Brain microvascular endothelial cell (primary cell): ENCODE data around the gene DNAH17.

Experiments
- DNase-seq: peaks from one replicate; pipeline ENCODE4 v3.0.0-alpha.2; 2020
- H3K27ac ChIP-seq: fragments of 250-450 bp; sonication (Bioruptor Pico); 2 replicates; pipeline ENCODE4 v1.5.1; 2020; ENCODE audit warnings: mild to moderate bottlenecking, moderate library complexity
- H3K27me3 ChIP-seq: fragments of 250-450 bp; sonication (Bioruptor Pico); replicated peaks from 2 replicates; pipeline ENCODE4 v1.5.1; 2020; ENCODE audit warnings: mild to moderate bottlenecking
- H3K36me3 ChIP-seq: fragments of 250-450 bp; sonication (Bioruptor Pico); replicated peaks from 2 replicates; pipeline ENCODE4 v1.5.1; 2020; ENCODE audit warnings: mild to moderate bottlenecking
- H3K4me3 ChIP-seq: 2 replicates; pipeline ENCODE4 v1.5.1; 2011; ENCODE audit warnings: low read depth, mild to moderate bottlenecking, control low read depth, low read length, moderate library complexity
- in situ Hi-C: cut with HindIII; loops from 2 replicates; pipeline ENCODE4 v1.10.0; 2017; ENCODE audit warnings: low sequenced_read_pairs, low pct_ligation_motif_present
- TF ChIP-seq, protein P1 (sequence below): IDR thresholded peaks from 2 replicates; pipeline ENCODE4 v1.5.1; 2011; ENCODE audit warnings: low read depth, mild to moderate bottlenecking, moderate library complexity, low read length, control low read depth, inconsistent platforms; ENCODE audit errors: missing control alignments

The DNAH17 gene

GRCh38 chr17:78620099-78620498 is 42.9 kb upstream of the DNAH17 start:
- TF ChIP-seq, protein P1, sequence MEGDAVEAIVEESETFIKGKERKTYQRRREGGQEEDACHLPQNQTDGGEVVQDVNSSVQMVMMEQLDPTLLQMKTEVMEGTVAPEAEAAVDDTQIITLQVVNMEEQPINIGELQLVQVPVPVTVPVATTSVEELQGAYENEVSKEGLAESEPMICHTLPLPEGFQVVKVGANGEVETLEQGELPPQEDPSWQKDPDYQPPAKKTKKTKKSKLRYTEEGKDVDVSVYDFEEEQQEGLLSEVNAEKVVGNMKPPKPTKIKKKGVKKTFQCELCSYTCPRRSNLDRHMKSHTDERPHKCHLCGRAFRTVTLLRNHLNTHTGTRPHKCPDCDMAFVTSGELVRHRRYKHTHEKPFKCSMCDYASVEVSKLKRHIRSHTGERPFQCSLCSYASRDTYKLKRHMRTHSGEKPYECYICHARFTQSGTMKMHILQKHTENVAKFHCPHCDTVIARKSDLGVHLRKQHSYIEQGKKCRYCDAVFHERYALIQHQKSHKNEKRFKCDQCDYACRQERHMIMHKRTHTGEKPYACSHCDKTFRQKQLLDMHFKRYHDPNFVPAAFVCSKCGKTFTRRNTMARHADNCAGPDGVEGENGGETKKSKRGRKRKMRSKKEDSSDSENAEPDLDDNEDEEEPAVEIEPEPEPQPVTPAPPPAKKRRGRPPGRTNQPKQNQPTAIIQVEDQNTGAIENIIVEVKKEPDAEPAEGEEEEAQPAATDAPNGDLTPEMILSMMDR: no peak
- H3K4me3 ChIP-seq: no peak overlapping the region
- in situ Hi-C loops: no loop called here
- H3K27me3 ChIP-seq: no peaks in the 10 kb centered on the region
- no peak for DNase-seq
- no peak overlapping the region for H3K27ac ChIP-seq
- no peaks in the 10 kb centered on the region for H3K36me3 ChIP-seq

- no peaks in the 10 kb centered on the region for H3K36me3 ChIP-seq
- TF ChIP-seq, protein P1: no peak
Measured at GRCh38 chr17:78619334-78619733, 42.1 kb upstream of the DNAH17 start.

GRCh38 chr17:78618264-78619066 is 41.3 kb upstream of the DNAH17 start:
- no peaks in the 10 kb centered on the region for H3K36me3 ChIP-seq
- in situ Hi-C loops: no loop called here
- H3K4me3 ChIP-seq: no peak overlapping the region
- no peaks in the 10 kb centered on the region for H3K27me3 ChIP-seq
- no peak overlapping the region for H3K27ac ChIP-seq
- no peak for DNase-seq
- TF ChIP-seq, protein P1: no peak

More at GRCh38 chr17:78619334-78619733, 42.1 kb upstream of the DNAH17 start:
- in situ Hi-C loops: no loop called here
- no peak overlapping the region for H3K4me3 ChIP-seq
- no peak for DNase-seq
- H3K27ac ChIP-seq: no peak overlapping the region
- H3K27me3 ChIP-seq: no peaks in the 10 kb centered on the region

DNA sequence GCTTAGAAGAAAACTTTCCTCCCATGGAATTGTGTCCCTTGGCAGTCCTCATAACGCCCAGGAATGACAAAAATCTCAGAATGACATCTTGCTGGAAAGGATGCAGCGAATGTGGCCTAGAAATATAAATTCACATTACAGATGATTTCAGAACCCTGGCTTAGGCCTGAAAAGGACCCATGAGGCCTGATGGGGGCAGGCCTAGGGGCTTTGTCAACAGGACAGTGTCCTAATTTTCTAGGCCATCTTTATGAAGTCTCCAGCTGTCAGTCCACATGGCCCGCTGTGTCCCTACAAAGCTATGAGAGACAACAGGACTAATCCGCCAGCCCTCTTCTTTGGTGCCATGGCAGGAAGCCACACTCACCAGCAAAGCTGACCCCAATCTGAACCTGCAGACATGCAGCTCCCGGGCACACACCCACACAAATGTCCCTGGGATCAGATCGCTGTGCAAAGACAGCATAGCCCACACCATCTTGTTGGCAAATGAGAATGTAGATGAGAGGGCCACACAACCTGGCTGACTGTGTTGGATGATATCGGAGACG is 40.4 kb upstream of the DNAH17 start:
- H3K27me3 ChIP-seq: no peaks in the 10 kb centered on the region
- DNase-seq: peak; percentile 34
- no peaks in the 10 kb centered on the region for H3K36me3 ChIP-seq
- TF ChIP-seq, protein P1: no peak
- in situ Hi-C loops: no loop called here
- no peak overlapping the region for H3K4me3 ChIP-seq
- H3K27ac ChIP-seq: no peak overlapping the region

GRCh38 chr17:78616946-78617345 is 39.8 kb upstream of the DNAH17 start:
- in situ Hi-C loops: no loop called here
- H3K4me3 ChIP-seq: no peak overlapping the region
- no peak for DNase-seq
- no peak overlapping the region for H3K27ac ChIP-seq
- TF ChIP-seq, protein P1: no peak
- H3K27me3 ChIP-seq: no peaks in the 10 kb centered on the region
- H3K36me3 ChIP-seq: no peaks in the 10 kb centered on the region
